Measurements from ENCODE around the gene MARCKSL1. TPM values are rescaled to one million over a fixed set of nuclear protein-coding genes. Genes with fewer than 3 reads are reported as not detected.

Gene MARCKSL1, protein sequence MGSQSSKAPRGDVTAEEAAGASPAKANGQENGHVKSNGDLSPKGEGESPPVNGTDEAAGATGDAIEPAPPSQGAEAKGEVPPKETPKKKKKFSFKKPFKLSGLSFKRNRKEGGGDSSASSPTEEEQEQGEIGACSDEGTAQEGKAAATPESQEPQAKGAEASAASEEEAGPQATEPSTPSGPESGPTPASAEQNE
- 2.8 and 9.8 TPM in 2 replicates for total RNA-seq (2012; rRNA removed)

GRCh38 chr1:32335790-32336590, at the start of gene MARCKSL1:
Gene MARCKSL1, minus strand, starts transcription at chr1:32336233. Its CDS starts 200 bp downstream, at chr1:32336033.
- Histone ChIP-seq H3K9ac (ENCODE audit: low read depth, low read length) (peak within 1 kb of the TSS; percentile 81), H3K4me1 (ENCODE audit: control insufficient read depth, insufficient read depth, low read length) (peaks cover 9% of the 10 kb centered on the region), H3K27me3 (ENCODE audit: control insufficient read depth, insufficient read depth, low read length) (peaks cover 3% of the 10 kb centered on the region), H3K4me3 (ENCODE audit: low read length) (peak within 1 kb of the TSS; percentile 76), H3K36me3 (ENCODE audit: insufficient read depth, low read length) (peaks cover 29% of the 10 kb centered on the region), H3K9me3 (replicated peaks; ENCODE audit: low read length) (no peaks in the 10 kb centered on the region), H3K4me2 (ENCODE audit: low read length) (peak within 1 kb of the TSS; percentile 91)

- H3K4me1 ChIP-seq (ENCODE audit: control insufficient read depth, insufficient read depth, low read length) = no peaks in the 10 kb centered on the region
- H3K9ac ChIP-seq (ENCODE audit: low read depth, low read length) = no peak overlapping the region
- no peaks in the 10 kb centered on the region for H3K27me3 ChIP-seq (ENCODE audit: control insufficient read depth, insufficient read depth, low read length)
- H3K4me3 ChIP-seq (ENCODE audit: low read length) = no peak overlapping the region
- no peak overlapping the region for H3K4me2 ChIP-seq (ENCODE audit: low read length)
- H3K9me3 ChIP-seq (replicated peaks; ENCODE audit: low read length) = no peaks in the 10 kb centered on the region
- peaks cover 84% of the 10 kb centered on the region for H3K36me3 ChIP-seq (ENCODE audit: insufficient read depth, low read length)
Measured at GRCh38 chr1:32380057-32380456, 44.0 kb upstream of the MARCKSL1 start.

GRCh38 chr1:32377541-32378220, 41.6 kb upstream of the MARCKSL1 start:
- Histone ChIP-seq H3K36me3 (ENCODE audit: insufficient read depth, low read length) (peaks cover 78% of the 10 kb centered on the region), H3K4me2 (ENCODE audit: low read length) (no peak overlapping the region), H3K27me3 (ENCODE audit: control insufficient read depth, insufficient read depth, low read length) (no peaks in the 10 kb centered on the region), H3K9ac (ENCODE audit: low read depth, low read length) (no peak overlapping the region), H3K9me3 (replicated peaks; ENCODE audit: low read length) (no peaks in the 10 kb centered on the region), H3K4me1 (ENCODE audit: control insufficient read depth, insufficient read depth, low read length) (no peaks in the 10 kb centered on the region), H3K4me3 (ENCODE audit: low read length) (no peak overlapping the region)

DNA sequence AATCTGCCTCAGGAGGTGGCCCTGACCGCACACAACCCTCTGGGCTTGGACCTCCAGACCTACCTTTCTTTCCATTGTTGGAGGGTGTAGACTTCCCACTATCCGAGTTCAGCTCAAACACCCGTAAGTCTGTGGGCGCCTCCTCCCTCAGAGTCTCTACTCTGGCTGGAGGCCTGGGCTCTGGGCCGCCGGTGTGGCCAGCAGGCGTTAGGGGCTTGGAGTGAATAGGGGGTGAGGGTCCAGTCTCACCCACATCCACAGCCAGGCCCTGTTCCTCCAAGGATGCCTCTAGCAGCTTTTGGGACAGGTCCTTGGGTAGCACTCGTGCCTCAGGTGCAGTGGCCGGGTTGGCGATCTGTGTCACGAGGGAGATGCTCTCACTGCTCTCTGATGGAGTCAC, 40.2 kb upstream of the MARCKSL1 start:
- Histone ChIP-seq H3K27me3 (ENCODE audit: control insufficient read depth, insufficient read depth, low read length) (no peaks in the 10 kb centered on the region), H3K9ac (ENCODE audit: low read depth, low read length) (no peak overlapping the region), H3K4me1 (ENCODE audit: control insufficient read depth, insufficient read depth, low read length) (no peaks in the 10 kb centered on the region), H3K4me2 (ENCODE audit: low read length) (no peak overlapping the region), H3K4me3 (ENCODE audit: low read length) (no peak overlapping the region), H3K36me3 (ENCODE audit: insufficient read depth, low read length) (peaks cover 75% of the 10 kb centered on the region), H3K9me3 (replicated peaks; ENCODE audit: low read length) (no peaks in the 10 kb centered on the region)

DNA sequence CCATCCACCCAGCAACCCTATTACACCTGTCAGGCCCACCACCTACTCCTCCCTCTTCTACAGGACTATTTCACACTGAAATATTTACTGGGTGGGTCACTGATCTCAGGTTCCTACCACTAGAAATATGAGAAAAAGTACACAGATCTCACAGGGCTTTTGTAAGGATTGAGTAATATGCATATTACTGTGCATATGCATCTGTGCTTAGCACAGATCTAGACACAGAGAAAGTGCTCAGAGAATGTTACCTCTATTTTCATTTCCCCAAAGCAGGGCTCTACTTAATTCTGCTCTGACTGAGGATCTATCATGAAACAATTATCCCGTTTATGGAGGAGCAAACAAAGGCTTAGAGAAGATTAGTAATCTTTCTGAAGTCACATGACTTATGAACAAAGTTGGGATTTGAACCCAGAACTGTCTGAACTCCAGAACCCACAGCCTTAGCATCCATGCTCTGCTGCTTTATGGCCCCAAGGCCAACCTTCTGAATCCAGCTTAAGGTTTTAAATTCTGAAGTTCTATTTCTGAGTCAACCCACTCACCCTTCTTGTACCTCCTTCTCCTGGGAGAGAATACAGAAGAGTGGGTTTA, 38.1 kb upstream of the MARCKSL1 start:
- H3K36me3 ChIP-seq (ENCODE audit: insufficient read depth, low read length) = peaks cover 63% of the 10 kb centered on the region

GRCh38 chr1:32372149-32372756, 36.2 kb upstream of the MARCKSL1 start:
- peaks cover 64% of the 10 kb centered on the region for H3K36me3 ChIP-seq (ENCODE audit: insufficient read depth, low read length)

More for the DNA sequence above, 38.1 kb upstream of the MARCKSL1 start:
- H3K4me3 ChIP-seq (ENCODE audit: low read length) = no peak overlapping the region
- no peaks in the 10 kb centered on the region for H3K9me3 ChIP-seq (replicated peaks; ENCODE audit: low read length)
- no peak overlapping the region for H3K9ac ChIP-seq (ENCODE audit: low read depth, low read length)
- no peak overlapping the region for H3K4me2 ChIP-seq (ENCODE audit: low read length)
- H3K27me3 ChIP-seq (ENCODE audit: control insufficient read depth, insufficient read depth, low read length) = no peaks in the 10 kb centered on the region
- H3K4me1 ChIP-seq (ENCODE audit: control insufficient read depth, insufficient read depth, low read length) = no peaks in the 10 kb centered on the region

DNA sequence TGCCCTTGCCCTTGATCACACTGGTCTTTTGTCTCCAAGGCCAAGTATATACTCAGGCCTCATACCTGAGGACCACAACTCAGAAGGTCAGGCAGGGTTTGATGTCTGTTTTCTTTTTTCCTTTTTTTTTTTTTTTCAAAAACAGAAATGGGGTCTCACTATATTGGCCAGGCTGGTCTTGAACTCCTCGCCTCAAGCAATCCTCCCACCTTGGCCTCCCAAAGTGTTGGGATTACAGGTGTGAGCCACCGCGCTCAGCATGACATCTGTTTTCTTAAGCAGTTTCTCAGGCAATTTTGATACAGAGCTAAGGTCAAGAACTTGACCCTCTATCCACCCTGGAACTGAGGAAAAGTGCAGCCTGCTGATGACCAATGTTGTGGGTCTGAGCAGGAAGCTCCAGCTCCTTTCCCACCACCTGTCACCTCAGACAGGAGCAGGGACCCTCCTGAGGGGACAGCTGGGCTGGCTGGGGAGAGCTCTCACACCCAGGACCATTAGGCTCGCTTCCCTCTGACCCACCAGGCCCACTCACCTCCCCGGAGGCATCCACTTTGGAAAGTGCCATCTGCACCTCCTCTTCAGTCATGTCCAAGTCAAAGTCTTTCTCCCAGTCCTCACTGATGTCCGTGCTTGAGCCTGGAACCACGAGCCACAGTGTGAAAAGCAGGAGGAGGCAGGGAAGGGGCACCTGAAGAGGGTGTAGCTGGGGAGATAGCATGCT, 32.0 kb upstream of the MARCKSL1 start:
- Histone ChIP-seq H3K4me3 (ENCODE audit: low read length) (no peak overlapping the region), H3K9ac (ENCODE audit: low read depth, low read length) (no peak overlapping the region), H3K36me3 (ENCODE audit: insufficient read depth, low read length) (peaks cover 65% of the 10 kb centered on the region), H3K4me2 (ENCODE audit: low read length) (no peak overlapping the region), H3K9me3 (replicated peaks; ENCODE audit: low read length) (no peaks in the 10 kb centered on the region), H3K27me3 (ENCODE audit: control insufficient read depth, insufficient read depth, low read length) (no peaks in the 10 kb centered on the region), H3K4me1 (ENCODE audit: control insufficient read depth, insufficient read depth, low read length) (no peaks in the 10 kb centered on the region)

More at GRCh38 chr1:32372149-32372756, 36.2 kb upstream of the MARCKSL1 start:
- no peak overlapping the region for H3K4me2 ChIP-seq (ENCODE audit: low read length)
- no peak overlapping the region for H3K9ac ChIP-seq (ENCODE audit: low read depth, low read length)
- no peaks in the 10 kb centered on the region for H3K4me1 ChIP-seq (ENCODE audit: control insufficient read depth, insufficient read depth, low read length)
- H3K9me3 ChIP-seq (replicated peaks; ENCODE audit: low read length) = no peaks in the 10 kb centered on the region
- no peaks in the 10 kb centered on the region for H3K27me3 ChIP-seq (ENCODE audit: control insufficient read depth, insufficient read depth, low read length)
- H3K4me3 ChIP-seq (ENCODE audit: low read length) = no peak overlapping the region

DNA sequence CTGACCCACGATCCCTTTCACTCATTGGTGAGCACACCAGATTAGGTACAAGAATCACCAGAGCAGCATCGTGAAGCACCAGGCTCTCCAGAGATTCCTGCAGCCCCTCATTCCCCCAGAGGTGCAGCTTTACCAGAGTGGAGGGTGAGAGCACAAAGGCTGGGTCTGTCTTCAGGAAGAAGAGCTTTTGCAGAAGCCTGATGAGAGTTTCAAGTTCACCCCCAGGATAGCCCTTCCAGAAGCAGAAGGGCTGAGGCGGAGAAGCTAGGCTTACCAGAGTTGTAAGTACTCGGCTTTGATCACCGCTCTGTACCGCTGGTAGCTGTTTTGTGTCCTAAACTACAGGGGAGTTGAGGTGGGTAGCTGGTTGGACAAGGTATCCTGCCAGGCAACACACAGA, 29.4 kb upstream of the MARCKSL1 start:
- Histone ChIP-seq H3K27me3 (ENCODE audit: control insufficient read depth, insufficient read depth, low read length) (no peaks in the 10 kb centered on the region), H3K9ac (ENCODE audit: low read depth, low read length) (no peak overlapping the region), H3K4me1 (ENCODE audit: control insufficient read depth, insufficient read depth, low read length) (peaks cover 12% of the 10 kb centered on the region), H3K9me3 (replicated peaks; ENCODE audit: low read length) (no peaks in the 10 kb centered on the region), H3K4me3 (ENCODE audit: low read length) (no peak overlapping the region), H3K36me3 (ENCODE audit: insufficient read depth, low read length) (peaks cover 53% of the 10 kb centered on the region), H3K4me2 (ENCODE audit: low read length) (no peak overlapping the region)

DNA sequence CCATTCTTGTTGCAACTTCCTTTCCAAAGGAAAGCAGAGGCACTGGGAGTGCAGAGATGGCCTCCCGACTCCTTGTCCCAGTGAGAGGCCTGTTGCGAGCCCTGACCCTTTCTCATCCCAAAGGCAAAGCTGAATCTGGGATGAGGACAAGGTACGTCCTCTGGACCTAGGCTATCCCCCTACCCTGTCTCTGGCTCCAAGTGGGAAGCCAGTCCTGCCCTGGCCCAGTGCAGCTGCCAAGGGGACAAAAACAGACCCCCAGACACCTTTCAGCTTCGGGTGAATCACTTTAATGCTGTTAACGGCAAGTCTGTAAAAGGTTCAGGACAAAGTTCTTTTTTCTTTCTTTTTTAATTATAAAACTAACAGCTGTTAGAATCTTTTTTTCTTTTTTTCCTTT, 28.8 kb upstream of the MARCKSL1 start:
- H3K4me2 ChIP-seq (ENCODE audit: low read length) = no peak overlapping the region
- peaks cover 51% of the 10 kb centered on the region for H3K36me3 ChIP-seq (ENCODE audit: insufficient read depth, low read length)

DNA sequence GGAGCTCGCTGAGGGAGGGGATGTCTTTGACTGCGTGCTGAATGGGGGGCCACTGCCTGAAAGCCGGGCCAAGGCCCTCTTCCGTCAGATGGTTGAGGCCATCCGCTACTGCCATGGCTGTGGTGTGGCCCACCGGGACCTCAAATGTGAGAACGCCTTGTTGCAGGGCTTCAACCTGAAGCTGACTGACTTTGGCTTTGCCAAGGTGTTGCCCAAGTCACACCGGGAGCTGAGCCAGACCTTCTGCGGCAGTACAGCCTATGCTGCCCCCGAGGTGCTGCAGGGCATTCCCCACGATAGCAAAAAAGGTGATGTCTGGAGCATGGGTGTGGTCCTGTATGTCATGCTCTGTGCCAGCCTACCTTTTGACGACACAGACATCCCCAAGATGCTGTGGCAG, 27.7 kb upstream of the MARCKSL1 start:
- Histone ChIP-seq H3K27me3 (ENCODE audit: control insufficient read depth, insufficient read depth, low read length) (no peaks in the 10 kb centered on the region), H3K9me3 (replicated peaks; ENCODE audit: low read length) (no peaks in the 10 kb centered on the region), H3K9ac (ENCODE audit: low read depth, low read length) (no peak overlapping the region), H3K4me2 (ENCODE audit: low read length) (no peak overlapping the region), H3K4me3 (ENCODE audit: low read length) (no peak overlapping the region), H3K4me1 (ENCODE audit: control insufficient read depth, insufficient read depth, low read length) (peaks cover 12% of the 10 kb centered on the region), H3K36me3 (ENCODE audit: insufficient read depth, low read length) (peaks cover 44% of the 10 kb centered on the region)

More for the DNA sequence above, 28.8 kb upstream of the MARCKSL1 start:
- Histone ChIP-seq H3K4me3 (ENCODE audit: low read length) (no peak overlapping the region), H3K4me1 (ENCODE audit: control insufficient read depth, insufficient read depth, low read length) (peaks cover 12% of the 10 kb centered on the region), H3K27me3 (ENCODE audit: control insufficient read depth, insufficient read depth, low read length) (no peaks in the 10 kb centered on the region), H3K9me3 (replicated peaks; ENCODE audit: low read length) (no peaks in the 10 kb centered on the region), H3K9ac (ENCODE audit: low read depth, low read length) (no peak overlapping the region)

Measured in skeletal muscle satellite cell (primary cell).